ENCODE measurements around the gene AEN.

Gene AEN

GRCh38 chr15:88646951-88647350 lies 25.8 kb downstream of the AEN start:
- intact Hi-C loops (cut with DNase I) = no loop called here
- DNase-seq = peak in 1 of 10 donors; percentile 24

- DNase-seq = peak in 1 of 10 donors; percentile 41
These were observed 26.4 kb downstream of the AEN start for GRCh38 chr15:88647351-88648105.

GRCh38 chr15:88648357-88649214 lies 27.4 kb downstream of the AEN start:
- peak in 2 of 10 donors; percentile 68 to 77 for DNase-seq
- intact Hi-C loops (cut with DNase I) = no loop called here

More at GRCh38 chr15:88647351-88648105, 26.4 kb downstream of the AEN start:
- intact Hi-C loops (cut with DNase I) = no loop called here

GRCh38 chr15:88649286-88649733 lies 28.2 kb downstream of the AEN start:
- intact Hi-C loops (cut with DNase I) = no loop called here

GRCh38 chr15:88649753-88650551 lies 28.8 kb downstream of the AEN start:
- intact Hi-C loops (cut with DNase I) = no loop called here

More at GRCh38 chr15:88649286-88649733, 28.2 kb downstream of the AEN start:
- peak in 9 of 10 donors; percentile 66 to 97 (median 85) for DNase-seq

GRCh38 chr15:88650556-88650955 lies 29.4 kb downstream of the AEN start:
- intact Hi-C loops (cut with DNase I) = no loop called here
- peak in 1 of 10 donors; percentile 35 for DNase-seq

More at GRCh38 chr15:88649753-88650551, 28.8 kb downstream of the AEN start:
- peak in 2 of 10 donors; percentile 82 to 88 for DNase-seq

- no peak for DNase-seq
- intact Hi-C loops (cut with DNase I) = no loop called here
These were observed 30.1 kb downstream of the AEN start for GRCh38 chr15:88651136-88651732.

- DNase-seq = peak in 1 of 10 donors; percentile 11
These were observed 30.8 kb downstream of the AEN start for GRCh38 chr15:88651971-88652370.

GRCh38 chr15:88652456-88653199 lies 31.5 kb downstream of the AEN start:
- DNase-seq = no peak

More at GRCh38 chr15:88651971-88652370, 30.8 kb downstream of the AEN start:
- intact Hi-C loops (cut with DNase I) = no loop called here

GRCh38 chr15:88653200-88654064 lies 32.3 kb downstream of the AEN start:
- no peak for DNase-seq
- intact Hi-C loops (cut with DNase I) = no loop called here

More at GRCh38 chr15:88652456-88653199, 31.5 kb downstream of the AEN start:
- intact Hi-C loops (cut with DNase I) = no loop called here

- intact Hi-C loops (cut with DNase I) = no loop called here
These were observed 33.4 kb downstream of the AEN start for GRCh38 chr15:88654430-88655102.

GRCh38 chr15:88655103-88655553 lies 34.0 kb downstream of the AEN start:
- intact Hi-C loops (cut with DNase I) = no loop called here

More at GRCh38 chr15:88654430-88655102, 33.4 kb downstream of the AEN start:
- DNase-seq = peak in 1 of 10 donors; percentile 29

GRCh38 chr15:88655800-88656488 lies 34.8 kb downstream of the AEN start:
- peak in 1 of 10 donors; percentile 16 for DNase-seq
- intact Hi-C loops (cut with DNase I) = no loop called here

More at GRCh38 chr15:88655103-88655553, 34.0 kb downstream of the AEN start:
- DNase-seq = peak in 1 of 10 donors; percentile 53

GRCh38 chr15:88656760-88657221 lies 35.7 kb downstream of the AEN start:
- intact Hi-C loops (cut with DNase I) = no loop called here
- peak in 1 of 10 donors; percentile 61 for DNase-seq

- intact Hi-C loops (cut with DNase I) = loop anchor here (1.0 kb wide), 1 partner anchor 177 kb away; no protein-coding TSS in a partner anchor
- DNase-seq = peak in 7 of 10 donors; percentile 41 to 94 (median 63)
These were observed 36.4 kb downstream of the AEN start for GRCh38 chr15:88657326-88658069.
